Mesenchymal stem cell (in vitro differentiated cells and primary cell): Measurements from ENCODE around the gene RBMX.

ENCODE experiments used
- DNase-seq: peaks from one replicate; pipeline ENCODE4 v3.0.0-alpha.2; 2013
- H2AFZ ChIP-seq: one replicate; pipeline ENCODE4 v1.6.1; 2013; ENCODE audit warnings: low read depth, mild to moderate bottlenecking, control low read depth, inconsistent platforms, low read length, moderate library complexity
- H2AK5ac ChIP-seq: 2 replicates; pipeline ENCODE4 v1.6.1; 2013; ENCODE audit warnings: low read length, moderate library complexity, mild to moderate bottlenecking, inconsistent platforms; ENCODE audit not compliant: severe bottlenecking
- H2BK120ac ChIP-seq: one replicate; pipeline ENCODE4 v1.6.1; 2013; ENCODE audit warnings: low read depth, mild to moderate bottlenecking, inconsistent platforms, low read length, moderate library complexity
- H2BK12ac ChIP-seq, 2 experiments: one replicate each; pipeline ENCODE4 v1.6.1; 2013; ENCODE audit warnings: inconsistent platforms in 2 of 2, low read length in 2 of 2, mild to moderate bottlenecking in 2 of 2, moderate library complexity in 2 of 2, control low read depth in 1 of 2
- H2BK15ac ChIP-seq: one replicate; pipeline ENCODE4 v1.6.1; 2013; ENCODE audit warnings: mild to moderate bottlenecking, low read depth, inconsistent platforms; ENCODE audit not compliant: poor library complexity, severe bottlenecking
- H2BK5ac ChIP-seq: 2 replicates; pipeline ENCODE4 v1.6.1; 2013; ENCODE audit warnings: low read depth, mild to moderate bottlenecking, low read length, control low read depth, inconsistent platforms; ENCODE audit not compliant: poor library complexity, severe bottlenecking
- H3K14ac ChIP-seq, 2 experiments: one replicate each; pipeline ENCODE4 v1.6.1; 2013; ENCODE audit warnings: inconsistent platforms in 2 of 2, low read length in 2 of 2, control low read depth in 1 of 2, mild to moderate bottlenecking in 1 of 2, moderate library complexity in 1 of 2
- H3K18ac ChIP-seq, 2 experiments: one replicate each; pipeline ENCODE4 v1.6.1; 2013; ENCODE audit warnings: inconsistent platforms in 2 of 2, low read length in 2 of 2, control low read depth in 1 of 2, low read depth in 1 of 2, mild to moderate bottlenecking in 1 of 2
- H3K23ac ChIP-seq, 2 experiments: one replicate each; pipeline ENCODE4 v1.6.1; 2013; ENCODE audit warnings: inconsistent platforms in 2 of 2, low read length in 2 of 2, mild to moderate bottlenecking in 2 of 2, moderate library complexity in 2 of 2, control low read depth in 1 of 2
- H3K27ac ChIP-seq: 2 replicates; pipeline ENCODE4 v1.5.1; 2013; ENCODE audit warnings: mild to moderate bottlenecking, moderate library complexity, low read length, control low read depth, inconsistent platforms; ENCODE audit not compliant: poor library complexity, severe bottlenecking
- H3K27me3 ChIP-seq, 2 experiments: 2 replicates each; pipeline versions ENCODE4 v1.6.1 to v1.7.0; 2013; ENCODE audit warnings: low read length in 2 of 2, mild to moderate bottlenecking in 2 of 2, moderate library complexity in 2 of 2, control low read depth in 1 of 2, inconsistent platforms in 1 of 2; ENCODE audit not compliant: control insufficient read depth in 1 of 2, insufficient read depth in 1 of 2
- H3K36me3 ChIP-seq, 2 experiments: 2 replicates each; pipeline versions ENCODE4 v1.6.1 to v1.7.0; 2013; ENCODE audit warnings: low read length in 2 of 2, control low read depth in 1 of 2, inconsistent platforms in 1 of 2, low read depth in 1 of 2, mild to moderate bottlenecking in 1 of 2; ENCODE audit not compliant: insufficient read depth in 2 of 2, control insufficient read depth in 1 of 2
- H3K4ac ChIP-seq, 2 experiments: one replicate each; pipeline ENCODE4 v1.6.1; 2013; ENCODE audit warnings: inconsistent platforms in 2 of 2, low read length in 2 of 2, mild to moderate bottlenecking in 2 of 2, moderate library complexity in 2 of 2, control low read depth in 1 of 2, low read depth in 1 of 2
- H3K4me1 ChIP-seq: 2 replicates; pipeline ENCODE4 v1.6.1; 2013; ENCODE audit warnings: low read depth, low read length, control low read depth; ENCODE audit not compliant: control insufficient read depth, insufficient read depth
- H3K4me2 ChIP-seq: 2 replicates; pipeline ENCODE4 v1.6.1; 2013; ENCODE audit warnings: low read length, mild to moderate bottlenecking, inconsistent platforms; ENCODE audit not compliant: poor library complexity, severe bottlenecking
- H3K4me3 ChIP-seq, 2 experiments: 2 replicates each; pipeline versions ENCODE4 v1.5.1 to v1.7.0; 2013; ENCODE audit warnings: low read length in 2 of 2, mild to moderate bottlenecking in 2 of 2, control low read depth in 1 of 2, low read depth in 1 of 2; ENCODE audit not compliant: insufficient read depth in 1 of 2
- H3K79me1 ChIP-seq: replicated peaks from 2 replicates; pipeline ENCODE4 v1.6.1; 2013; ENCODE audit warnings: mild to moderate bottlenecking, control low read depth, low read length, inconsistent platforms; ENCODE audit not compliant: poor library complexity, severe bottlenecking
- H3K9ac ChIP-seq: 2 replicates; pipeline ENCODE4 v1.7.0; 2013; ENCODE audit warnings: mild to moderate bottlenecking, low read length, moderate library complexity
- H3K9me3 ChIP-seq: 2 replicates; pipeline ENCODE4 v1.7.0; 2013; ENCODE audit warnings: mild to moderate bottlenecking, low read length; ENCODE audit not compliant: control insufficient read depth
- H4K8ac ChIP-seq: one replicate; pipeline ENCODE4 v1.6.1; 2013; ENCODE audit warnings: inconsistent platforms, mild to moderate bottlenecking, low read length, moderate library complexity
- H4K91ac ChIP-seq: one replicate; pipeline ENCODE4 v1.6.1; 2013; ENCODE audit warnings: mild to moderate bottlenecking, low read length, inconsistent platforms
- WGBS: methylation state at CpG from one replicate; pipeline ENCODE4 v1.1.7; 2013; ENCODE audit warnings: mixed read lengths; 5-methylcytosine and 5-hydroxymethylcytosine counted together

RBMX gene

GRCh38 chrX:136867096-136867491 is 13.4 kb downstream of the RBMX start:
- Histone ChIP-seq H2BK120ac (no peak overlapping the region), H2AK5ac (no peak overlapping the region), H3K4me3 (no peak overlapping the region), H3K18ac (no peak overlapping the region), H2AFZ (no peak overlapping the region), H3K27me3 (no peaks in the 10 kb centered on the region), H3K27ac (no peak overlapping the region), H4K91ac (no peak overlapping the region), H3K79me1 (no peaks in the 10 kb centered on the region), H3K4ac (no peak overlapping the region), H4K8ac (no peak overlapping the region), H3K4me1 (no peaks in the 10 kb centered on the region), H2BK5ac (no peak overlapping the region), H3K36me3 (peaks cover 29 to 54% of the 10 kb centered on the region in 2 experiments), H3K14ac (no peak overlapping the region), H2BK15ac (no peak overlapping the region), H3K23ac (no peak overlapping the region), H3K4me2 (no peak overlapping the region), H3K9me3 (no peaks in the 10 kb centered on the region), H2BK12ac (no peak overlapping the region), H3K9ac (no peak overlapping the region)
- 97% methylated on average over 4 of the region's 4 CpGs for whole genome bisulfite sequencing
- DNase-seq = no peak

- Histone ChIP-seq H2BK15ac (no peak overlapping the region), H3K4me2 (no peak overlapping the region), H3K14ac (no peak overlapping the region), H3K27me3 (no peaks in the 10 kb centered on the region), H2BK120ac (no peak overlapping the region), H4K8ac (no peak overlapping the region), H3K9me3 (no peaks in the 10 kb centered on the region), H2AK5ac (no peak overlapping the region), H3K23ac (no peak overlapping the region), H3K9ac (no peak overlapping the region), H2BK12ac (no peak overlapping the region), H3K18ac (no peak overlapping the region), H3K4ac (no peak overlapping the region), H4K91ac (no peak overlapping the region), H3K79me1 (no peaks in the 10 kb centered on the region), H3K27ac (no peak overlapping the region), H2BK5ac (no peak overlapping the region), H3K4me3 (no peak overlapping the region), H2AFZ (no peak overlapping the region), H3K36me3 (peaks cover 28 to 56% of the 10 kb centered on the region in 2 experiments), H3K4me1 (no peaks in the 10 kb centered on the region)
- WGBS = 95% methylated on average over 8 of the region's 14 CpGs
- DNase-seq = no peak
These were observed 14.0 kb downstream of the RBMX start for GRCh38 chrX:136866337-136867095.

- H3K4me2 ChIP-seq = no peak overlapping the region
- H2BK15ac ChIP-seq = no peak overlapping the region
- WGBS = 100% methylated on average over 2 of the region's 9 CpGs
- H2BK5ac ChIP-seq = no peak overlapping the region
- no peak overlapping the region for H3K4ac ChIP-seq
- no peaks in the 10 kb centered on the region for H3K27me3 ChIP-seq
- no peak for DNase-seq
- H3K79me1 ChIP-seq = no peaks in the 10 kb centered on the region
- no peak overlapping the region for H3K9ac ChIP-seq
- H4K8ac ChIP-seq = no peak overlapping the region
- H3K27ac ChIP-seq = no peak overlapping the region
- H3K4me1 ChIP-seq = no peaks in the 10 kb centered on the region
- no peak overlapping the region for H3K18ac ChIP-seq
- no peak overlapping the region for H2AFZ ChIP-seq
- H3K36me3 ChIP-seq = peaks cover 27 to 64% of the 10 kb centered on the region in 2 experiments
- no peak overlapping the region for H4K91ac ChIP-seq
- no peak overlapping the region for H3K23ac ChIP-seq
- no peak overlapping the region for H3K14ac ChIP-seq
- H2BK120ac ChIP-seq = no peak overlapping the region
- no peak overlapping the region for H2AK5ac ChIP-seq
- no peak overlapping the region for H3K4me3 ChIP-seq
- H3K9me3 ChIP-seq = no peaks in the 10 kb centered on the region
- H2BK12ac ChIP-seq = no peak overlapping the region
These were observed 15.0 kb downstream of the RBMX start for GRCh38 chrX:136865270-136866158.

- Histone ChIP-seq H2BK120ac (no peak overlapping the region), H3K79me1 (no peaks in the 10 kb centered on the region), H2BK12ac (no peak overlapping the region), H3K18ac (no peak overlapping the region), H3K9me3 (no peaks in the 10 kb centered on the region), H2AK5ac (no peak overlapping the region), H3K27me3 (no peaks in the 10 kb centered on the region), H3K9ac (no peak overlapping the region), H4K8ac (no peak overlapping the region), H4K91ac (no peak overlapping the region), H3K4ac (no peak overlapping the region), H3K4me1 (no peaks in the 10 kb centered on the region), H3K27ac (no peak overlapping the region), H3K36me3 (peaks cover 30 to 58% of the 10 kb centered on the region in 2 experiments), H3K4me3 (no peak overlapping the region), H2BK15ac (no peak overlapping the region), H3K14ac (no peak overlapping the region), H2BK5ac (no peak overlapping the region), H3K4me2 (no peak overlapping the region), H2AFZ (no peak overlapping the region), H3K23ac (no peak overlapping the region)
- no peak for DNase-seq
- WGBS = 100% methylated on average over 1 of the region's 2 CpGs
These were observed 16.7 kb downstream of the RBMX start for GRCh38 chrX:136863826-136864225.
